NT2/D1 (cell line): ENCODE results near the gene SH3D21.

Experiments
- SUZ12 ChIP-seq: IDR thresholded peaks from 2 replicates; pipeline ENCODE4 v1.6.1; 2011; ENCODE audit not compliant: insufficient read length, insufficient read depth; ENCODE audit errors: extremely low read depth
- YY1 ChIP-seq: IDR thresholded peaks from 2 replicates; pipeline ENCODE4 v1.6.1; 2011; ENCODE audit not compliant: insufficient read length, insufficient read depth
- ZNF274 ChIP-seq: IDR thresholded peaks from 2 replicates; pipeline ENCODE4 v1.6.1; 2011; ENCODE audit warnings: mild to moderate bottlenecking, low read depth, low read length

DNA sequence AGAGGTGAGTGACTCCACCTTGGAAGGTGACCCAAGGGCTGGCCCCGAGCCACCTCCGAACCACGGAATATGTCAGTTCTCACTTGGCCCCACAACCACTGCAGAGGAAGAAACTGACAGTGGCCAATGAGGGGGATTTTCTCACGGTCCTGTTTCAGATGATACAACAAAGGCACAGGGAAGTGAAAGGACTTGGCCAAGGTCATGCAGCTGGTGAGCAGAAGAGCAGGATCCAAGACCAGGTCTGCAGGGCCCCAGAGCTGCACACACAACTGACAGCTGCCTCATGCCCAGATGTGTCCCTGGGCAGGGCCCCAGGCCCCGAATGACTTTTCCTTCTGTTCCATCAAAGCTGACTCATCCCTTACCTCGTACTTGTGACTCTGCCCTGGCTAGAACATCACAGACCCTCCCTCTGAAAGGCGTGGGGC lies 43.1 kb downstream of the SH3D21 start:
- TF ChIP-seq YY1 (no peak), SUZ12 (no peak), ZNF274 (no peak)
